Suppressor macrophage (primary cell): ENCODE data around the gene CDYL2.
A peak's percentile ranks its signal among the peaks of the same experiment; 100 is the strongest.

ENCODE experiments used
- DNase-seq, 4 experiments: peaks; one replicate each; pipeline ENCODE4 v3.0.0-alpha.2; 2020 to 2022

CDYL2 gene

DNA sequence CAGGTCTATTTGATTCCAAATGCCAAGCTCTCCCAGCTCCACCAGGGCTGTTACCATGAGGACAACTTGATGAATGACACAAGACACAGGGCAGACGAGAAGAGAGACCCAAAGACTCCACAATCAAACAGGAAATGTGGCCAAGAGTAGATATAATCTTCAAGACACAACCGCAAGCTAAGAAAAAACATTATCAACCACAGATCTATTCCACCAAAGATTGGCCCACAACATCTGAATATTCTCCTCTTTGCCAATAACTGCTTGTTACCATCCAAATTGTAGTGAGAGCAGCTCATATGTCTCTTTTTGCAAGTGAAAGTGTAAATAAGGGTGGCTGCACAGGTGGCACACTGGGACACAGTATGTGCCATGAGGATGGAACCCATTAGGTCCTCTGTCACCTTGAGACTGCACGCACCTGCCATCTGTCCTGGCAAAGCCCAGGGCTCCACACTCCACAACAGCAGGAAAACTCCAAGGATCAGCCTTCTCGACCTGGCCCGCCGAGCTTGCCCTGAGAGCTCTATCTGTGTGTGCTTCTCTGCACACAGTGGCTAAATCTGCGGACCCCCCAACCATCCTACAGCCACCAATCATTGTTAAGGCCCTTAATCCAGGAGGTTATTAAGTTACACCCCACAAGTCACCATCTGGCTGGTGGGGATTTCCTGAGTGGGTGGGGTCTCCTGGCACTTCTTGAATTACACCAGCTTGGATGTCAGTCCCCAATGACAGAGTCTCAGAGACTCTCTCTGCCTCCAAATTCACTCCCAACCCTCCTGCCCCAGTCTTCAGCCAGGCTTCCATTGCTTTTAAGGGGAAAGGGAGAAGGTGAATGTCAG lies 213.1 kb downstream of the CDYL2 start:
- DNase-seq, result no peak

DNA sequence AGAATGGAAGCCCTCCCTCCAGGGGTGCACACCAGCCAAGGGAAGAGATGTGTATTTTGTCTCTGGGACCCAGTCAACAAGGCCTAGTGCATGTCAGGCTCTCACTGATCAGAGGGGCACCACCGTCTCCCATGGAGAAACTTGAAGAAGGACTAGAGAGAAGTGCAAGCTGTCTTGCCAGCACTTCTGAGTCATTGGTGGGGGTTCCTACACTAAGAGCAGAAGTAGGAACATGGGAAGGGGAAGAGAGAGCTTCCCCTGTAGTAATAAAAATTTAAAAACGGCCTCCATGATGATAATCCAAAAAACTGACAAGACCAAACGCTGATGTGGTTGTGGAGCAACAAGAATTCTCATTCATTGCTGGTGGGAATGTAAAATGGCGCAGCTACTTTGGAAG lies 217.3 kb downstream of the CDYL2 start:
- DNase-seq, result peak; percentile 55 to 83 (median 78)

DNA sequence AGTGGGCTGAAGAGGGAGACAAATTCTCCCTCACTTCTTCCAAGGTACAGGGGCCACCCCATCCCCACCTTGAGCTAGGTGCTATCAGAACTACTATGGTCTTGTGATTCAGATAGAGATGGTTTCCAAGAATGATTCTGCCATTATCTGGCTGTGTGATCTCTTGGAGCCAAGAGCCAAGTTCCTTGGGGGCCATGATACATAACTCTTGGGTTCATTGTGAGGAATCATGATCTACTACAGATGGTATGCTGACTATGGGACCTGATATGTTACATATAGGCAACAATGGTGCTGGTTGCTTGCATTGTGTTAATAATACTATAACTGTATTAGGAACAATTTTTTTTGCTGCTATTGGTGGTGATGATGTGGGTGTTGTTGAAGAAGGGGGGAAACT lies 217.9 kb downstream of the CDYL2 start:
- DNase-seq, result no peak

DNA sequence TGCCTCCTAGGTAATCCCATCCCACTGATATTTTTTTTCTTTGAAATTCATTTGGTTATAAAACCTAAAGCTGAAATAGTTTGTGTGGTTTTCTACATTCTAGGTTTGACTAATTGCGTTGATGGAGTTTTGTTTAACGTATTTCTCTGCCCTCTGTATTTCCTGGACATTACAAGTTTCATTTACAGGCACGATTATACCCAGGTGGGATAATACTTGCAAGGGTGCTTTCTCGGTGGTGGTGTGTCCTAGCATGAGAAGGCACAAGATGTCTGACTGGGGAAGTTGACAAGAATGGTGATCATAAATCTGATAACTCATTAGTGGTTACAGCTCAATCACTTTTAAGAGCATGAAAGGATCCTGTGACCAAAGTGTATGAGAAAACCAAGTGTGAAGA lies 218.6 kb downstream of the CDYL2 start:
- DNase-seq, result no peak

DNA sequence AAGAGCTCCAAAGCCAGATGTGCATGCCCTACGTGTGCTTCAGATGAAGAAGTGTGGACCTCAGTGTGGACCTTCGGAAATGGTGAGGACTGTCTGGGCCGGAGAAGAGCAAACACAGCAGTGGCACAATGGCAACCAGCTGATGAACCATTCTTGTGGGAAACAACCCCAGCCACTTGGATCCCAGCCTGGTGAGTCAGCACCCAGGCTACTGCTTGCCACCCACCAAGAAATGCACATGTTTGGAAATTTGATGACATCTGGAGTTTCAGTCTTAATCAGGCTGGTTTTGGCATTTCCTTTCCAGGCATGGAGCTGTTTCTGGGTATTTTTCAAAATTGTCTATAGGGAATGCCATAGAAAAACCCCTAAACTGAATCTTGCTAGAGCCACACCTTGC lies 220.9 kb downstream of the CDYL2 start:
- peak; percentile 65 to 87 (median 82) for DNase-seq

DNA sequence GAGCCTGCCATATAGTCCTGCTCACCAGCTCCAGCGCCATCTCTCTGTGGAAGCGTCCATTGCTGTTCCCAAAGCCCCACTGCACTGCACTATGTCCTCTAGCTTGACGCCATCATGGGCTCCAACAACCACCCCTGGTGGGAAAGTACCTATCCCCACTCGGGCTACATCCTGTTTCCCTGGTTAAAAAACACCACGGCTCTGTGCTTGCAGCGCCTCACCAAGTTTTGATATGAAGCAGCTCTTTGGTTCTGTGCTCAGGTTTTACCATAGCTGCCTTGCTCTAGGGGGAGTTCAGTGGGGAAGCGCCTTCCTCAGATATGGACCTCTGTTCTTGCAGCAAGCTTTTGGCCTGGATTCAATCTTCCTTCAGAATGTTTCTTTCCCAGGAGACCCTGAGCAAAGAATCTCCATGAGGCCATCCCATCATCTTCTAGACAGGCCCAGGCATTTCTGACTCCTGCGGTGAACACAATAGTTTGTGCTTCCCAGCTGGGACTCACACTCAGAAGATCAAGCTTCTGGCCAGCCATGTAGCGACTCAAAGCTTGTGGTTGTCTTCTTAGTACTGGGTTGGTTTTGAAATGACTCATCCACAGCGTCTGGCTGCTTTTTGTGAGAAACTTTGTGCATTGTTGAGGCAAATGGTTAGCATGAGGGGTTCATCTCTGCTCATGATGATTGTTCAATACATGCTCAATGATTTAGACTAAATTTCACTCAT lies 224.1 kb downstream of the CDYL2 start:
- peak in 2 of 4 experiments; percentile 4 to 14 for DNase-seq

DNA sequence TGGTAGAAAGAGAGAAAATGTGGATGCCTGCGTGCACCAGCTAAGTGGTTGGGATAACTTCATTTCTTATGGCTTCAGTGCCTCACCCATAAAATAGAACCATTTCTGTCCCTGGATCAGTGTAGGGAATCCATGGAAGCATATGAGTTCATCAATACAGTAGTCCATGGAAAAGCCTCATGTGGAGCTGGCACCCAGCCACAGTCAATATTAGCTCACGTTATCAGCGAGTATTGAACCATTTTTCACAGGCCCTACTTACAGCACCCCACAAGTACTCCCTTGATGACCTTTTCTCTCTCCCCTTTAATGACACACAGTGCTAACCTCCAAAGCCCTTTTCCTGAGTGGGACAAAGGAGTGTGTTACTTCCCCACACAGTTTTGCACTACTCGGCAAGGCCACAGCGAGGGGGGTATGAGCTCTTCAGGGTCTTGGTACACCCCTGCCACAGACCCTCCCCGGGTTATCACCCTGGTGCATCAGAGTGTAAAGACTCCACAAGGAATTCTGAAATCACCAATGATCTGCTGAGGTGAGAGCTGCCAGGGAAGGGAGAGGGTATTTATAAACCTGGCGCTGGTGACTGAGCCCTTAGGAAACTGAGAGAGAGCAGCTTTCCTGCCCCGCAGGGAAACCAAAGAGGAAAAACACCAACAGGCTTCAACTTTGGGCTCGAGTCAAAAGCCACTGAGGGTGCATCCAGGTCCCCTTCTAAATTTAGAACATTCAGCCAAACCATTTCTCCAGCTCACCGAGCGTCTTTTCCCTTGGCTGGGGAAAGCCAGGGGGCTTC lies 226.7 kb downstream of the CDYL2 start:
- no peak for DNase-seq

DNA sequence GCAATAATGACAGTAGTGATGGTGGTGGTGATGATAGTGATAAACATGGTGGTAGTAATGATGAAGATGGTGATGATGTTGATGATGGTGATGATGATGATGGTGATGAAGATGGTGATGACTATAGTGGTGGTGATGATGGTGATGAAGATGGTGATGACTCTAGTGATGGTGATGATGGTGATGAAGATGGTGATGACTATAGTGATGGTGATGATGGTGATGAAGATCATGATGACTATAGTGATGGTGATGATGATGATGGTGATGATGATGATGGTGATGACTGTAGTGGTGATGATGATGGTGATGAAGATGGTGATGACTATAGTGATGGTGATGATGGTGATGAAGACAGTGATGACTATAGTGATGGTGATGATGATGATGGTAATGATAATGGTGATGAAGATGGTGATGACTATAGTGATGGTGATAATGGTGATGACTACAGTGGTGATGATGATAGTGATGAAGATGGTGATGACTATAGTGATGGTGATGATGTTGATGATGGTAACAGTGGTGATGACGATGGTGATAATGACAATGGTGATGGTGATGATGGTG lies 228.0 kb downstream of the CDYL2 start:
- DNase-seq, result no peak

DNA sequence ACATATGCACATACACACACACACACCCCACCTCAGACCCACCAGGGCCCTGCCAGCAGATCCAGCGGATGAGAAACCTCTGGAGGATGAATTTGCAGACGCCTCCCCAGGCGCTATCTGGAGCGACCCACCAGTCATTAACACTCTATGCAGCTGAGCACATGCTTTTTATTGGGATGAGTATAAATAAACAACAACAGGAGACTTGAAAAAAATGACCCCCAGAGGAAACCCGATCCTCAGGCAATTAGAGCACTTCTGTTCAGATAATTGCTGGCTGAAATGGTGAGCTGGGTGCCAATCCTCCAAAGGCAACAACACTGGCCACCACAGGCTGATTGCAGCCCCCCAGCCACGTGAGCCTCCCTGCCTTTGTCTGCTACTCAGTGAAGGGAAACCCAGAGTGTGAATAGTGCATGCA lies 230.7 kb downstream of the CDYL2 start:
- DNase-seq, result no peak

DNA sequence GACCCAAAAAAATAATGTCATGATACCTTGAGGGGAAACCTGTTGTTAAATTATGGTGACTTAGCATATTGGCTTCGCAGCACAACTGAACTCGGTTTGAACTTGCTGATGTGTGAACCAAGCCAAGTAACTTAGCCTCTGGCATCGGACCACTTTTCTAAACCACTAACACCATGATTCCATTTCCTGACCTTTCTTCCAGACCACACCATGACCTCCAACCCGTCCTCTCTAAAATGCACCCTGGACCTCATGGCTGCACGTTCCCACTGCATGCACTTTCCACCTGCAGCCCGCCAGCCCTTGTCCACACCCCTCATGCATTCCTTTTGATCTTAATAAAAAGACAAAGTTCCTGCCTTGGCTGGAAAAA lies 234.3 kb downstream of the CDYL2 start:
- no peak for DNase-seq

DNA sequence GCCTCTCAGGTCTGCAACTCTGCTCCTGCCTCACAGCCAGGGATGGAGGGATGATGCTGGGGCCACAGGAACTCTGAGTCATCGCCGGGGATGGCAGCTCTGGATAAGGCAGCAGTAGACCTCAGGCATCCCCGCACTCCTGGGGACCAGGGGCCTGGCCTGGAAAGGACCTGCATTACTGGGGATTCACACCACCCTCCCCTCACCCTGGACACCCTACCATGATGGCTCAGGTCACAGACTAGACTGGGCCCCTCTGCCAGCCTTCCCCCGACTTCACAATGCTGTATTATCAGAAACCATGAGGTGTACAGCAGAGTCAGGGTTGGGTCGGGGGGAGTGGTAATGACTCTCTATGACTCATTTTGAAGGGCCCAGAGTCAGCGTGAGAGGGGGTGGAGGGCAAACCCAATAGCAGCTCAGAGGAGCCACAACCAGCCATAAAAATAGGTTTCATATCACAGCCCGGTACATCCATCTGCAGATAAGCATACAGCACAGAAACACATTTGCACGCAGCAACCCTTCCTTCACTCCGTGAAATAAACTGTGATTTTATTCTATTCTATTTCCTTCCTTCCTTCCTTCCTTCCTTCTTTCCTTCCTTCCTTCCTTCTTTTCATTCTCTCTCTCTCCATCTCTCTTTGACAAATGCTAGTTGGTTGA lies 234.8 kb downstream of the CDYL2 start:
- peak in 1 of 4 experiments; percentile 7 for DNase-seq

DNA sequence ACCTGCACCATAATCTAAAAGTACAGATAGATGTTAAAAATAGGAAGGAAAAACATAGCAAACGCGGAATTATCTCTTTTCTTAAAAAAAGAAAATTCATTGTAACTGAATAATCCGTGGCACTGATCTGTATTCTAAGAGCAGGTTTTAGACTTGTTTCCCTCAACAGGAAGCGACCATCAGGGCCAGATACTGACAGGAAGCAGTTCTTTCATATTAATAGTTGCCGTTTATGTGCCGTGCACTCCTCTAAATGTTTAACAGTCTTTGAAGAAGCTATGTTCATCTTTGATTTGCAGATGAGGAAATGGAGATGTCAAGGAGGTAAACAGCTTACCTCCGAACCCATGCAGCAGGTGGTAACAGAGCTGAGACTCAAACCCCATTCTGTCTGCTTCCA lies 240.0 kb downstream of the CDYL2 start:
- no peak for DNase-seq

DNA sequence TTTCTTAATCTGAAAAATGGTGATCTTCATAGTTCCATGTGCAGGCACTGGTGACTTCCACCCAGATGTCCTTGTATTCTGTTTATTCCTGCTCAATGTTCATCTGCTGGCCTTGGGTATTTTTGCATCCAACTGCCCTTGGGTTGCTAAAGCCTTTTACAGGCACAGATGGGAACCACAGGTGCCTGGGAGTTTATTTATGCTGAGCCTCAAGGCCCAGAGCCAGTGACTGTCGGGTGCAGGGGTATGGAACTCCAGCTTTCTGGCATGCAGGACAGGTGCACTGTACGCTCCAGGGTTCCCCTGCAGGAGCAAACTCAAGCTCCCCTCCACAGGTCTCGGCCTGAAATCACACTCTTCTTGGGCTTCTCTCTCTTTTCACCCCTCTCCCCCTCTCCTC lies 241.3 kb downstream of the CDYL2 start:
- DNase-seq, result no peak

DNA sequence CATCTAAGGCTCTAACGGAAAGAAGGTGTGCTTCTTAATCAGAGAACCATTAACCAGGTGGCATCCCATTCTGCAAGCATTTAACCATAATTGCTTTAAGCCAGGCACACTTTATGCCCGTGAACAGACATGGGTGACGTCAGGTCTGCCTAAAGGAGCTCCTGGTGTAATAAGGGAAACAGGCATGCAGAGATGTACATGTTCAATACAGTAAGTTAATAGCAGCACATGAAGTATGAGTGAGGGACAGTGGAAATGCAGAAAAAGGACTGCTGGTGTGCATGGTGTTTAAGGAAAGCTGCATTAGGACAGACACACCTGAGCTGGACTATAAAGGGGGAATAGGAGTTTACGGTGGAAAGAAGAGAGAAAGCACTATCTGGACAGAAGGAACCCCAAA lies 245.0 kb downstream of the CDYL2 start:
- DNase-seq, result no peak

DNA sequence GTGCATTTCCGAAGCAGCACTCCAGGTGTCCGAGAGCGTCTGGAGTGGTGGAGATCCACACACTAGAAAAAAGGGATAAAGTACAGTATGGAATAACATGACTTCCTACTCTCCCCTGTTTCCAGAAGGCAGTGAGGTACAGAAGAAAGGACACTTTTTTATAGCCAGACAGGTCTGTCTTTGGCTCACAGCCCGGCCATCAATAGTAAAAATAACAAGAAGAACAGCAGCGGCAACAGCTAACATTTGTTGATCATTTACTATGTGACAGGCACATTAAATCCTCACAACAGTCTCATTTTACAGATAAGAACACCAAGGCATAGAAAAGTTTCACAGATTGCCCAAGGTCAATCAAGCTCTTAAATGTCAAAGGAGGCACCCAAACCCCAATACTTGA lies 247.4 kb downstream of the CDYL2 start:
- DNase-seq, result no peak

DNA sequence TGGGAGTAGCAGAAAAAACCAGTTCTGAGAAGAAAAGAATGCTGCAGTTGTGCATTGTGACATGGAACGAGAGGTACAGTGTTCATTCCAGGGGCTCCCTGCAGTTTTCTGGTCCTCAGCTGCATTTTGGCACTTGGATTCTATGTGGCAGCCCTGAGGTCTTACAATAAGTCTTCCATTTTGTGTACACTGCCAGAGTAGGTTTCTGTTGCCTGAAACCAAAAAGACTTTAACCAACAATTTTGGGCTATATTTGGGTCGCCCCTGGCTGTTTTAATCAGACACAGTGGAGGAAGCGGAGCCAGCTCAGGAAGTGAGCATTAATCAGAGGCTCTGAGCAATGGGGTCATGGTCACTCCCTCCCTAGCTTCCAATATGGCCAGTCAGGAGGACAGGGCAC lies 247.9 kb downstream of the CDYL2 start:
- no peak for DNase-seq

DNA sequence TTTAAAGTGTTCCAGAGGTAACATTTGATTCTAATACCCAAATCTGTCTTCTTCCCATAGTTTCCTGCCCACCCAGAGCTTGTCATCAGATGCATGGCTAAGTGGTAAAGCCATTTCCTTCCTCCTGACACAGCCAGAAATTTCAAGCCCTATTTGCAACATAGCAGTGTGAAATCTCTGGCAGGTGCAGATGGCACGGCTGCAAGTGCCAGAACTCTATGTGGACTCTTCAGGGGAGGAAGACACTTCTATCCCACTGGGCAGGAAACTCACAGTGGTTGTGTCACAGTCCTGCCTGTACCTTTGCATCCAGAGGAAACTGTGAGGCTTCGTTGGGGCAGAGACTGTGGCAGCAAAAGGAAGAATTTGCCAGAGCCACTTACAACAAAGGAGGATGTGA lies 250.4 kb downstream of the CDYL2 start:
- peak in 3 of 4 experiments; percentile 7 to 17 (median 17) for DNase-seq

DNA sequence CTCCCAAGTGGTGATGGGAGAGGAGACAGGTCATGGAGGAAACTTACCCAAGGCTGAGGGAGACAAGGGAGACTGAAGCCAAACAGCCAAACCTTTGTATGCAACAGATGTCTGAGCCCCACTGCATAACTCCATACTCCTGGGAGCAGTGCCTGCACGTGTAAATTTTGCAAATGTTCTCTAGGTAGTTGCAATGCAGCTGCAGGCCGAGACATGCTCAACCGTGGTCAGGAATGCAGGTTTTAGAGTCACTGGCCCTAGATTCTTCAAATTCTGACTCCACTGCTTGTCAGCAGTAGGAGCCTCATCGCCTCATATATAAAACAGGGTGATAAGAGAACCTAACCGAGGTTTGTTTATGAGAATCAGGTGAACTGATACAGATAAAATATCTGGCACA lies 252.1 kb downstream of the CDYL2 start:
- DNase-seq, result no peak
